H1 (cell line): ENCODE measurements around the gene RNF186. TPM values are rescaled to one million over a fixed set of nuclear protein-coding genes. Genes with fewer than 3 reads are reported as not detected.

Source experiments
- BACH1 ChIP-seq: IDR thresholded peaks from 2 replicates; pipeline ENCODE4 v1.6.1; 2012; ENCODE audit warnings: low read length, improper control_type of control experiment
- EZH2 ChIP-seq: fragments of 200-600 bp; sonication (generic); IDR thresholded peaks from 2 replicates; pipeline ENCODE4 v1.7.1; 2012; ENCODE audit warnings: low read depth, mild to moderate bottlenecking, moderate library complexity, low read length, inconsistent platforms; ENCODE audit not compliant: severe bottlenecking
- POLR2AphosphoS5 ChIP-seq: IDR thresholded peaks from 2 replicates; pipeline ENCODE4 v1.6.1; 2011; ENCODE audit warnings: low read depth, low read length
- SP4 ChIP-seq: IDR thresholded peaks from 2 replicates; pipeline ENCODE4 v1.6.1; 2012; ENCODE audit warnings: low read length, inconsistent platforms
- polyA plus RNA-seq, 7 experiments: library from polyadenylated mRNA; depleted of rRNA in 3 of 7; stranded (reverse) in 5 of 7; unstranded in 2 of 7; fragments of >200 nt in 5 of 7; fragments of 200-250 nt in 2 of 7; gene quantifications; 1 replicate in 5 of 7; 2 replicates in 1 of 7; 4 replicates in 1 of 7; pipeline versions ENCODE4 v1.2.1 to v1.2.3, GENCODE V29; 2011 to 2013; ENCODE audit warnings: missing spikeins in 2 of 7, mixed read lengths in 2 of 7
- total RNA-seq: library from RNA; stranded (reverse); fragmentation: NEBNext Ultra II Directional; extraction: Animal tissue kit (Norgen Biotek cat#: 25700); gene quantifications from 2 replicates; pipeline ENCODE4 v1.2.1, GENCODE V29; 2021
- TF ChIP-seq, protein P1 (sequence below): IDR thresholded peaks from 2 replicates; pipeline ENCODE4 v1.6.1; 2011; ENCODE audit warnings: low read depth, mild to moderate bottlenecking, low read length; ENCODE audit not compliant: insufficient read depth

The RNF186 gene
- total and polyA plus RNA-seq, 2 of the 8 experiments (the other 6 are each of a cell fraction or from before 2014, with no cell fraction given): not detected

DNA sequence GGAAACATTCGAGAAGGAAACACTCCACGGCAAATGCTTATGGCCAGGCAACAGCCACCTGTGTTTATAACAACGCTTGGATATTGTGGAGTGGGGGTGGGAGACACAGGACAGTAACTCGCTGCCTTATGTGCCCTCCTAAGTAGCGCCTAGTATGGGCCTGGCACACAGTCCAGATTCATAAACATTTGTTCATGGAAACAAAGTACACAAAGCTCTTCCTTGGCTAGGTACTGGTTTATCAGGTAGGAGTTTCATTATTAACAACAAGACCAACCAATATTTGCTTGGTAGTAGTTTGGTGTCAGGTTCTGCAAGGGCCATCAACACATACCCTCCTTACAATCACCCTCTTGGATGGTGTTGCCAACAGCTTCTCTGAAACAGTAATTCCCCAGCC lies 38.8 kb downstream of the RNF186 start (continued):
- TF ChIP-seq EZH2: no peak
- TF ChIP-seq BACH1: no peak
- TF ChIP-seq, protein P1, sequence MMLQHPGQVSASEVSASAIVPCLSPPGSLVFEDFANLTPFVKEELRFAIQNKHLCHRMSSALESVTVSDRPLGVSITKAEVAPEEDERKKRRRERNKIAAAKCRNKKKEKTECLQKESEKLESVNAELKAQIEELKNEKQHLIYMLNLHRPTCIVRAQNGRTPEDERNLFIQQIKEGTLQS: no peak
- no peak for TF ChIP-seq SP4
- TF ChIP-seq POLR2AphosphoS5: no peak
